SH-SY5Y (cell line): Measurements from ENCODE around the gene C7orf33.

ENCODE experiments used
- GATA2 ChIP-seq: IDR thresholded peaks from 2 replicates; pipeline ENCODE4 v1.6.1; 2011; ENCODE audit warnings: mild to moderate bottlenecking, low read depth, low read length
- GATA3 ChIP-seq: IDR thresholded peaks from 2 replicates; pipeline ENCODE4 v1.6.1; 2011; ENCODE audit warnings: low read depth, mild to moderate bottlenecking, low read length, moderate library complexity

DNA sequence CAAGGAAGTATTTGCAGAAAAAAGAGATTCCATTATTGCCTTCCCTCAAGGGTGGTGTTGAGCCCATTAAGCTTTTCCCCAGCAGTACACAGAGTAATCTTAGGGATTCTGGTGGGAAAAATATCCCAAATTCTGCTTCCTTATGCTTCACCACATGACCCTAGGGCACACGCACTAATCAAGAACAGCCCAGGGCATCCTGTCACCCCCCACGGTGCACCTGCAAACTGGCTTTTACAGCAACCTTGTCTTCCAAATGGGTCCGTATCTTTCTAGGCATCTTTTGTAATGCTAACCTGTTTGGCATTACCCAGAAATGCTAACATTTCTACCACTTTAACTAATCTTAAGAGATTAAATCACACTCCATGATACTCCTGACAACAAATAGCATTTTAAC is 926 bp upstream of the C7orf33 start:
- TF ChIP-seq GATA2 (no peak), GATA3 (no peak)
